Aortic smooth muscle cell (primary cell): Measurements from ENCODE around the gene DDX54. TPM values are rescaled to one million over a fixed set of nuclear protein-coding genes. Genes with fewer than 3 reads are reported as not detected.

Experiments
- total RNA-seq: library from RNA; depleted of rRNA; stranded (reverse); fragments of >200 nt; gene quantifications from 2 replicates; pipeline ENCODE4 v1.2.3, GENCODE V29; 2014

The DDX54 gene, protein sequence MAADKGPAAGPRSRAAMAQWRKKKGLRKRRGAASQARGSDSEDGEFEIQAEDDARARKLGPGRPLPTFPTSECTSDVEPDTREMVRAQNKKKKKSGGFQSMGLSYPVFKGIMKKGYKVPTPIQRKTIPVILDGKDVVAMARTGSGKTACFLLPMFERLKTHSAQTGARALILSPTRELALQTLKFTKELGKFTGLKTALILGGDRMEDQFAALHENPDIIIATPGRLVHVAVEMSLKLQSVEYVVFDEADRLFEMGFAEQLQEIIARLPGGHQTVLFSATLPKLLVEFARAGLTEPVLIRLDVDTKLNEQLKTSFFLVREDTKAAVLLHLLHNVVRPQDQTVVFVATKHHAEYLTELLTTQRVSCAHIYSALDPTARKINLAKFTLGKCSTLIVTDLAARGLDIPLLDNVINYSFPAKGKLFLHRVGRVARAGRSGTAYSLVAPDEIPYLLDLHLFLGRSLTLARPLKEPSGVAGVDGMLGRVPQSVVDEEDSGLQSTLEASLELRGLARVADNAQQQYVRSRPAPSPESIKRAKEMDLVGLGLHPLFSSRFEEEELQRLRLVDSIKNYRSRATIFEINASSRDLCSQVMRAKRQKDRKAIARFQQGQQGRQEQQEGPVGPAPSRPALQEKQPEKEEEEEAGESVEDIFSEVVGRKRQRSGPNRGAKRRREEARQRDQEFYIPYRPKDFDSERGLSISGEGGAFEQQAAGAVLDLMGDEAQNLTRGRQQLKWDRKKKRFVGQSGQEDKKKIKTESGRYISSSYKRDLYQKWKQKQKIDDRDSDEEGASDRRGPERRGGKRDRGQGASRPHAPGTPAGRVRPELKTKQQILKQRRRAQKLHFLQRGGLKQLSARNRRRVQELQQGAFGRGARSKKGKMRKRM
- 25.9 and 34.0 TPM in 2 replicates for total RNA-seq

GRCh38 chr12:113185180-113186032, at the start of gene DDX54, which contains the start of gene RITA1:
Gene DDX54, minus strand, starts transcription at chr12:113185478. Its CDS starts 27 bp downstream, at chr12:113185451.
Gene RITA1, plus strand, starts transcription at chr12:113185721. Its CDS starts 1,026 bp downstream, at chr12:113186747.

DNA sequence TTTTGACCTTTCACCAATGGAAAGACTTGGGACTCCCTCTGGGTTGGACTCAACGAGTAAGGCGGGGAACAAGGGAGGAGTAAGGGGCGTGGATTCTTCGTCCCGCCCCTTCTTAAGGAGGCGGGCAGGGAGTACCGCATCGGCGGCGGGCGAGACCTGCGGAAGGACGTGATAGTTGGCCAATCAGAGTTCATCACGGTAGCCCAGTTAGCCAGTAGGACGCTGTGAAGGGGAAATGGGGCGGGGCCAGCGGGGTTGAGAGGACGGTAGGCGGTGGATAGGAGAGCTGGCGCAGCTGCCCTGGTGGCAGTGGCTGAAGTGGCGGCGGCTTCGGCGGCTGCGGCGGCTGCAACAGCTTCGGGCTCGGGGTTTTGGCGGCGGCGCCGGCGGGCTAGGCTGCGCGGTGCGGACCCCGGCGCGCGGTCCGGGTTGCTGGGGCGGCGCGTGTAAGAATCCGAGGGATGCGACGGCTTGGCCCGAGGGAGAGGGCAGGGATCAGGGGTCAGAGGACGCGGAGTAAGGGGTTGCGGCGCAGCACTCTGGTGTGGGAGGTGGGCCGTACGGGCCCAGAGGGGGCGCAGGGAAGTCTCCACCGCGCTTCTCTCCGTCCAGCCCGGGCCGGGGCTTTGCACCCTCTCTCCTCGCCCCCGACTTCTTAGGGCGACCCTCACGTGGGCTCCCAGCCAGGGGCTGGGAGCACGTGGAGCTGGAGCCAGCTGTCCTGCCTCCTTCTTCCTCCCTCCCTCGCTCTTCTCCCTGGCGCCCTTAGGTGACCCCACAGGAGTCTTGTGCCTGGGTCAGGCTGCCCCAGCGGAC, 36.1 kb upstream of the DDX54 start, which contains the start of gene TPCN1:
TPCN1 (plus strand) TSS at position 284 of the 816 bp plus-strand sequence. CDS start 5,389 bp downstream, outside the sequence.

DNA sequence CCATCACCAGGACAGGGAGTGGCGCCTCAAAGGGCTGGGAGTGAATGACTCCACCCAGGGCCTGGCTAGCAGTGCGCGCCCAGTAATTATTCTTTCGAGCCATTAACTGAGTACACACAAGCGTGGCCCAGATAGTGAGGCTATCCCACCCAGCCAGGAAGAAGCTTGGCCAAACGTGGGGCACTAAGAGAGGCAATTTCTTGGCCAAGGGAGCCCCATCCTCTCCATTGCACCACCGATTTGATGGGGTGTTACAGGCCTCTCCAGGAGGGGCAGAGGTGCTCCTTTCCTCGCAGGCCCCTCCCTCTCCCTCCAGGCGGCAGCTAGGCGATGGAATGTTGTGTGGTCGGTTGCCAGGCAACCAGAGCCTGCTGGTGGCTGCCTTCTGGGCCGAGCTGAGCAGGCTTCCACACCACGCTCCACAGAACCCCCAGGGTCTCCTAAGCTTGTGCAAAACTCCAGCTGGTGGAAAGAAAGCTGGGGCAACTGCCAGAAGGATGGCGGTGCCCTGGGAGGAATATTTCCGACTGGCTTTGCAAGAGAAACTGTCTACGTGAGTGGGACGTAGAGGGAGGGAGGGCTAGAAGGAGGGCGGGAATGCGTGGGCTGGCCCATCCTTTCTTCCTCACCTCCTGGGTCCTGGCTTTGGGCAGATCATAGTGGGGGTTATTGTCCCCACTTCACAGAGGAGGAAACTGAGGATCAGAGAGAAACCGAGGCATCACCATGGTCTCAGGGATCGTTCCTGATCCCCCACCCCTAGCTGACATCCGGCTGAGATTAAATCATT, 35.7 kb downstream of the DDX54 start, which contains the start of gene CFAP73:
CFAP73 (plus strand) TSS at position 364 of the 790 bp plus-strand sequence; CDS start at position 498, 134 bp downstream.

GRCh38 chr12:113135178-113136127, 49.8 kb downstream of the DDX54 start, which contains the start of gene RASAL1:
Gene RASAL1, minus strand, starts transcription at chr12:113135761. Its CDS starts 299 bp downstream, at chr12:113135462.

Other genes starting within 250 kb of the DDX54 start
- 5.0 and 6.3 TPM in 2 replicates for gene OAS3, start 247.0 kb downstream of the DDX54 start, total RNA-seq
- gene OAS2, start 207.0 kb downstream of the DDX54 start, total RNA-seq = 11.3 and 12.3 TPM in 2 replicates
- not detected in 2 replicates for gene DTX1, start 128.7 kb downstream of the DDX54 start, total RNA-seq
- not detected in 2 replicates for gene RASAL1, start 49.7 kb downstream of the DDX54 start, total RNA-seq
- not detected in 2 replicates for gene CFAP73, start 35.8 kb downstream of the DDX54 start, total RNA-seq
- gene RITA1, start 243 bp upstream of the DDX54 start, total RNA-seq = 11.1 and 12.6 TPM in 2 replicates
- 20.9 and 31.3 TPM in 2 replicates for gene TPCN1, start 36.0 kb upstream of the DDX54 start, total RNA-seq
- gene SLC8B1, start 149.6 kb upstream of the DDX54 start, total RNA-seq = 7.3 and 10.4 TPM in 2 replicates
- gene PLBD2, start 173.1 kb upstream of the DDX54 start, total RNA-seq = 31.6 and 46.9 TPM in 2 replicates
- gene SDS, start 218.4 kb upstream of the DDX54 start, total RNA-seq = 0.13 TPM in 1 of 2 replicates, not detected in the other
- gene SDSL, start 236.9 kb upstream of the DDX54 start, total RNA-seq = 17.0 and 23.6 TPM in 2 replicates